ENCODE data around the gene TSHZ2.

- TF ChIP-seq POLR2A (IDR thresholded peaks at IDR 0.05) (no peak), POLR2AphosphoS5 (IDR thresholded peaks at IDR 0.05) (no peak)
- TF ChIP-seq, protein P1, sequence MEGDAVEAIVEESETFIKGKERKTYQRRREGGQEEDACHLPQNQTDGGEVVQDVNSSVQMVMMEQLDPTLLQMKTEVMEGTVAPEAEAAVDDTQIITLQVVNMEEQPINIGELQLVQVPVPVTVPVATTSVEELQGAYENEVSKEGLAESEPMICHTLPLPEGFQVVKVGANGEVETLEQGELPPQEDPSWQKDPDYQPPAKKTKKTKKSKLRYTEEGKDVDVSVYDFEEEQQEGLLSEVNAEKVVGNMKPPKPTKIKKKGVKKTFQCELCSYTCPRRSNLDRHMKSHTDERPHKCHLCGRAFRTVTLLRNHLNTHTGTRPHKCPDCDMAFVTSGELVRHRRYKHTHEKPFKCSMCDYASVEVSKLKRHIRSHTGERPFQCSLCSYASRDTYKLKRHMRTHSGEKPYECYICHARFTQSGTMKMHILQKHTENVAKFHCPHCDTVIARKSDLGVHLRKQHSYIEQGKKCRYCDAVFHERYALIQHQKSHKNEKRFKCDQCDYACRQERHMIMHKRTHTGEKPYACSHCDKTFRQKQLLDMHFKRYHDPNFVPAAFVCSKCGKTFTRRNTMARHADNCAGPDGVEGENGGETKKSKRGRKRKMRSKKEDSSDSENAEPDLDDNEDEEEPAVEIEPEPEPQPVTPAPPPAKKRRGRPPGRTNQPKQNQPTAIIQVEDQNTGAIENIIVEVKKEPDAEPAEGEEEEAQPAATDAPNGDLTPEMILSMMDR (IDR thresholded peaks at IDR 0.05), result no peak
Measured at GRCh38 chr20:53274807-53275206, 302.6 kb downstream of the TSHZ2 start.

Measured in breast epithelium (tissue), 3 donors.